Measurements from ENCODE around the gene VPREB3. TPM values are rescaled to one million over a fixed set of nuclear protein-coding genes. Genes with fewer than 3 reads are reported as not detected.

VPREB3 gene
- total and polyA plus RNA-seq, 2 donors from 2014 or later = 1.0 to 1.3 TPM

DNA sequence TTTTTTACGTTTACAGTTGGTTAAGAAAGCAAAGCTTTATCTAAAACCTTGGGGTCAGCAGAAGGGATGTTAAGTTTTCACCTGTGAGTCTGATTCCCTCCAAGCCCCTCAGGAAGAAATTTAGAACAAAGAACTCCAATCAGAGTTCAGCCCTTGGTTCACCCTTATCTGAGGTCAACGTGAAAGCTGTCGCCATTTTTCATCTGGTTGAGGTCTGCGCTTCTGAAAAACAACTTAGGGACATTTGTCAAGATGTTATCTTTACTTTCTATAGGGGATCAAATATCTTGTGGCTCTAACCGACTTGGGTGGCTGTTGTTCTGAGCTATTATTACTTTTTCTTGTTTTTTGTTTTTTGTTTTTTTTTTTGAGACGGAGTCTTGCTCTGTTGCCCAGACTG, 33.4 kb downstream of the VPREB3 start:
- Histone ChIP-seq H3K9me3 (ENCODE audit: control insufficient read depth in 2 of 3, insufficient read depth in 1 of 3, low read length in 3 of 3) (no peaks in the 10 kb centered on the region), H3K36me3 (ENCODE audit: control insufficient read depth in 2 of 3, insufficient read depth in 3 of 3, low read length in 3 of 3) (no peaks in the 10 kb centered on the region), H3K27me3 (ENCODE audit: control insufficient read depth, insufficient read depth, low read length) (no peaks in the 10 kb centered on the region), H3K9ac (ENCODE audit: low read length in 3 of 3) (no peak overlapping the region), H3K4me1 (ENCODE audit: control insufficient read depth in 2 of 3, insufficient read depth in 2 of 3, low read depth in 1 of 3, low read length in 3 of 3) (peaks cover 0 to 6% (median 0%) of the 10 kb centered on the region in 3 donors), H3K4me3 (ENCODE audit: low read length in 3 of 3) (no peak overlapping the region), H3K27ac (ENCODE audit: low read depth in 2 of 2, low read length in 2 of 2) (no peak overlapping the region)
- intact Hi-C loops (cut with DNase I) = no loop called here
- TF ChIP-seq, protein P1, sequence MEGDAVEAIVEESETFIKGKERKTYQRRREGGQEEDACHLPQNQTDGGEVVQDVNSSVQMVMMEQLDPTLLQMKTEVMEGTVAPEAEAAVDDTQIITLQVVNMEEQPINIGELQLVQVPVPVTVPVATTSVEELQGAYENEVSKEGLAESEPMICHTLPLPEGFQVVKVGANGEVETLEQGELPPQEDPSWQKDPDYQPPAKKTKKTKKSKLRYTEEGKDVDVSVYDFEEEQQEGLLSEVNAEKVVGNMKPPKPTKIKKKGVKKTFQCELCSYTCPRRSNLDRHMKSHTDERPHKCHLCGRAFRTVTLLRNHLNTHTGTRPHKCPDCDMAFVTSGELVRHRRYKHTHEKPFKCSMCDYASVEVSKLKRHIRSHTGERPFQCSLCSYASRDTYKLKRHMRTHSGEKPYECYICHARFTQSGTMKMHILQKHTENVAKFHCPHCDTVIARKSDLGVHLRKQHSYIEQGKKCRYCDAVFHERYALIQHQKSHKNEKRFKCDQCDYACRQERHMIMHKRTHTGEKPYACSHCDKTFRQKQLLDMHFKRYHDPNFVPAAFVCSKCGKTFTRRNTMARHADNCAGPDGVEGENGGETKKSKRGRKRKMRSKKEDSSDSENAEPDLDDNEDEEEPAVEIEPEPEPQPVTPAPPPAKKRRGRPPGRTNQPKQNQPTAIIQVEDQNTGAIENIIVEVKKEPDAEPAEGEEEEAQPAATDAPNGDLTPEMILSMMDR (IDR thresholded peaks at IDR 0.05; ENCODE audit: borderline replicate concordance, extremely low read depth, insufficient read depth) = no peak
- FAIRE-seq (no peak), DNase-seq (no peak)

DNA sequence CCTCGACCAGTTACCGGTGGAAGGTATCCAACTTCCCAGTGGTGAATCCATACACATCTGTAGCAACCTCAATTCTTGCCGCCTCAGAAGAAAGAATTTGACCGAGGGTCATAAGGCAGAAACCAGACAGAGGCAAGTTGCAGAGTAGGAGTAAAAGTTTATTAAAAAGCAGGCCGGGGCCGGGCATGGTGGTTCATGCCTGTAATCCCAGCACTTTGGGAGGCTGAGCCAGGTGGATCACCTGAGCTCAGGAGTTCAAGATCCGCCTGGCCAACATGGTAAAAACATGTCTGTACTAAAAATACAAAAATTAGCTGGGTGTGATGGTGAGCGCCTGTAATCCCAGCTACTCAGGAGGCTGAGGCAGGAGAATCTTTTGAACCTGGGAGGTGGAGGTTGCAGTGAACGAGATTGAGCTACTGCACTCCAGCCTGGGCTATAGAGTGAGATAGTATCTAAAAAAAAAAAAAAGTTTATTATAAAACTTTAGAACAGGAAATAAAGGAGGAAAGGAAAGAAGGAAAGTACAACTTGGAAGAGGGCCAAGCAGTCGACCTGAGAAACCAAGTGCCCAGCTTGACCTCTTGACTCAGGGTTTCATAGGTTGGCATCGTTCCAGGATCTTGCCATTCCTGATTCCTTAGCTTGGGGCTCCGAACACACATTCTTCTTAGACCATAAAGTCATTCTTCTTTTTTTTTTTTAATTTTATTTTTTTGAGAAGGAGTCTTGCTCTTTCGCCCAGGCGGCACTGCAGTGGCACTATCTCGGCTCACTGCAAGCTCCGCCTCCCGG, 35.7 kb downstream of the VPREB3 start:
- Histone ChIP-seq H3K9me3 (ENCODE audit: control insufficient read depth in 2 of 3, insufficient read depth in 1 of 3, low read length in 3 of 3) (no peaks in the 10 kb centered on the region), H3K4me3 (ENCODE audit: low read length in 3 of 3) (no peak overlapping the region), H3K27me3 (ENCODE audit: control insufficient read depth, insufficient read depth, low read length) (no peaks in the 10 kb centered on the region), H3K36me3 (ENCODE audit: control insufficient read depth in 2 of 3, insufficient read depth in 3 of 3, low read length in 3 of 3) (peaks cover 0 to 2% (median 0%) of the 10 kb centered on the region in 3 donors), H3K27ac (ENCODE audit: low read depth in 2 of 2, low read length in 2 of 2) (no peak overlapping the region), H3K4me1 (ENCODE audit: control insufficient read depth in 2 of 3, insufficient read depth in 2 of 3, low read depth in 1 of 3, low read length in 3 of 3) (peaks cover 0 to 7% (median 0%) of the 10 kb centered on the region in 3 donors), H3K9ac (ENCODE audit: low read length in 3 of 3) (no peak overlapping the region)
- intact Hi-C loops (cut with DNase I) = no loop called here
- DNase-seq = no peak
- TF ChIP-seq, protein P1 (IDR thresholded peaks at IDR 0.05; ENCODE audit: borderline replicate concordance, extremely low read depth, insufficient read depth) = no peak
- peak; percentile 63 for FAIRE-seq

DNA sequence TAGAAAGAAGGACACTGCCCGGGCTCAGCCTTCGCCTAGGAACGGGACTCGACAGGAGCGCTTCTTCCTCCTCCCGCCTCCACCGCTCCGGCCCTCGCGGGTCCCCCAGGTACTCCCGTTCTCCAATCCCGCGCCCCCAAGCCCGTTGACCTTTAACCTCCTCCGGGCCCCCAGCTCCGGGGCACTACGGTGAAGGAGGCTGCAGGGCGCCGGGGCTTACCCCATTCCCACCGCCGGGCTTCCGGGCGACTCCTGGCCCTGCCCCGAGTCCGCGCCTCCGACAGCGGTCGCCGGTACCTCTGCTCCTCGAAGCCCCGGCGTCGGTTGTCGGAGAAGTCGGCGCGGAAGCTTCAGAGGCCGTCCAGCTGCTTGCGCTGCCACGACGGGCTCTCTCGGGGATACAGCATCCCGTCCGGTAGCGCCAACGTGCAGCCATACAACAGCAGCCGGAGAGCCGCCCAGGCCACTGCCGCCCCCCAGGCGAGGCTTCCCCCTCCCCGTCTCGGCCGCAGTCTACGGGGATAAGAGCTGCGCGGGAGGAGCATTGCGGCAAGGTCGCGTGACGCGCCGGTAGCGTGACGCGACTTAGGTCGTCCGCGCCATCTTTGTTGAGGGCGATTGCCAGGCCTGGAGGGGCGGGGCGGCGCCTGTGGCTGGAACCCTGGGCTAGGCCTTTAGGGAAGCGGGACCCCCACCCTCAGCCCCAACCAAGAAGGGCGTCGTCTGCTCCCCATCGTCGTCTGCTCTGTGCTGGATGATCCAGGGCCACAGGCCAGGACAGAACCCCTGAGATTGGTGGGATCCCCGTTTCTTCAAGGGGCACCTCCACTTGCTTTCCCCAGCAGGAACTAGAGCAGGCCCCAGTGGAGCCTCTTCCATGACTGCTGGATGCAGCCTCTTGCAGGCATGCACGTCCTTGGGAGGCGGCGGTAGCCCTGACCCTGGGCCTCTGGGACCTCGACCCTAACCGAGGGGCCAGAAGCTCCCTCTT, 37.1 kb downstream of the VPREB3 start:
- TF ChIP-seq, protein P1 (IDR thresholded peaks at IDR 0.05; ENCODE audit: borderline replicate concordance, extremely low read depth, insufficient read depth) = no peak
- peak overlapping the region; percentile 65 to 85 (median 77) for H3K4me3 ChIP-seq (ENCODE audit: low read length in 3 of 3)
- H3K36me3 ChIP-seq (ENCODE audit: control insufficient read depth in 2 of 3, insufficient read depth in 3 of 3, low read length in 3 of 3) = peaks cover 0 to 5% (median 2%) of the 10 kb centered on the region in 3 donors
- FAIRE-seq (no peak), DNase-seq (peak; percentile 89 to 94 (median 92))
- peak overlapping the region; percentile 63 to 83 for H3K27ac ChIP-seq (ENCODE audit: low read depth in 2 of 2, low read length in 2 of 2)
- no peaks in the 10 kb centered on the region for H3K9me3 ChIP-seq (ENCODE audit: control insufficient read depth in 2 of 3, insufficient read depth in 1 of 3, low read length in 3 of 3)
- H3K9ac ChIP-seq (ENCODE audit: low read length in 3 of 3) = peak overlapping the region; percentile 44 to 84 (median 73)
- peaks cover 0 to 7% (median 0%) of the 10 kb centered on the region in 3 donors for H3K4me1 ChIP-seq (ENCODE audit: control insufficient read depth in 2 of 3, insufficient read depth in 2 of 3, low read depth in 1 of 3, low read length in 3 of 3)
- H3K27me3 ChIP-seq (ENCODE audit: control insufficient read depth, insufficient read depth, low read length) = no peaks in the 10 kb centered on the region
- intact Hi-C loops (cut with DNase I) = no loop called here
